ENCODE measurements around the gene EEPD1. TPM values are rescaled to one million over a fixed set of nuclear protein-coding genes. Genes with fewer than 3 reads are reported as not detected.

EEPD1 gene
- total and polyA plus RNA-seq, 2 donors (not counting 3 experiments of a cell fraction or from before 2014, with no cell fraction given), result 0.40 to 0.42 TPM

DNA sequence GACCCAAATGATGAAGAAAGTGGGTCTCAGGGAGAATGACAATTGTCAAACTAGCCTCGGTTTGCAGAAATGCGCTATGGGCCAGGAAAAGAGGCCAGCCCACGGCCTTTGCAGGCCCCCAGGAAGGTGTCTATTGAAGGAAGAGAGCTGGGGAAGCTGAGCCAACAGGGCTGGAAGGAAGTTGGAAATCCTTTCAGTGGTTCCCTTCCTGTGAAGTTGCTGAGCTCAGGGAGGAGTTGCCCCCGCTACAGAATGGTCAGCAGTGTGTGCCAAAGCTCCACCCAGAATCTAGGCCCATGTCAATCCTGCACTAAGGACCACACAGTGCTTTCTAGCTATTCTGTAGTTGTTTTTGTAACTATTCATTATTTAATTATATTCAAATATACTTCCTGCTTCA is 145.1 kb downstream of the EEPD1 start:
- ChIA-PET POLR2A (no interaction called here), CTCF (interaction anchor here (1.1 to 11.7 kb wide), 2 partner anchors 19 to 313 kb away, joined by 3 to 115 read pairs; no protein-coding TSS in a partner anchor)
- TF ChIP-seq JUN (IDR thresholded peaks at IDR 0.05; ENCODE audit: borderline replicate concordance, insufficient read depth, insufficient read length, low read depth) (no peak), GATA2 (IDR thresholded peaks at IDR 0.05; ENCODE audit: insufficient read depth, insufficient read length, low read depth, low read length) (no peak), POLR2A (IDR thresholded peaks at IDR 0.05; ENCODE audit: low read depth, low read length) (no peak)
- Histone ChIP-seq H3K9ac (replicated peaks; ENCODE audit: extremely low read depth, insufficient read depth, low read length) (no peak overlapping the region), H2AFZ (ENCODE audit: low read depth, low read length) (no peak overlapping the region), H3K4me1 (ENCODE audit: control insufficient read depth, extremely low read depth, insufficient read depth, low read length) (peaks cover 14% of the 10 kb centered on the region), H3K4me3 (replicated peaks in 1 of 3; ENCODE audit: insufficient read depth in 1 of 3, low read depth in 1 of 3, low read length in 3 of 3) (no peak overlapping the region), H3K36me3 (ENCODE audit: control insufficient read depth in 2 of 2, extremely low read depth in 1 of 2, insufficient read depth in 2 of 2, low read length in 2 of 2) (no peaks in the 10 kb centered on the region), H3K27ac (ENCODE audit: insufficient read depth, low read depth, low read length) (no peak overlapping the region), H3K27me3 (ENCODE audit: control insufficient read depth in 2 of 2, insufficient read depth in 2 of 2, low read length in 2 of 2) (no peaks in the 10 kb centered on the region), H4K20me1 (replicated peaks; ENCODE audit: control insufficient read depth, extremely low read depth, insufficient read depth, low read length) (no peaks in the 10 kb centered on the region), H3K9me1 (replicated peaks; ENCODE audit: control insufficient read depth, extremely low read depth, insufficient read depth, low read length) (no peaks in the 10 kb centered on the region), H3K79me2 (ENCODE audit: control insufficient read depth, insufficient read depth, low read length) (no peaks in the 10 kb centered on the region), H3K9me3 (replicated peaks; ENCODE audit: control insufficient read depth, insufficient read depth, low read length) (no peaks in the 10 kb centered on the region), H3K4me2 (ENCODE audit: insufficient read depth, low read length) (no peak overlapping the region)
- BruUV-seq (replicated peaks), result no TSS peak
- DNase-seq (ENCODE audit: low read depth, low spot score) (no peak), FAIRE-seq (no peak)
- intact Hi-C loops (cut with micrococcal nuclease), result loop anchor here (10.0 kb wide), 1 partner anchor 603 kb away; the partner anchor contains the start of gene HERPUD2
- dilution Hi-C loops (cut with MboI; ENCODE audit: extremely low pct_ligation_motif_present, low sequenced_read_pairs), result no loop called here

DNA sequence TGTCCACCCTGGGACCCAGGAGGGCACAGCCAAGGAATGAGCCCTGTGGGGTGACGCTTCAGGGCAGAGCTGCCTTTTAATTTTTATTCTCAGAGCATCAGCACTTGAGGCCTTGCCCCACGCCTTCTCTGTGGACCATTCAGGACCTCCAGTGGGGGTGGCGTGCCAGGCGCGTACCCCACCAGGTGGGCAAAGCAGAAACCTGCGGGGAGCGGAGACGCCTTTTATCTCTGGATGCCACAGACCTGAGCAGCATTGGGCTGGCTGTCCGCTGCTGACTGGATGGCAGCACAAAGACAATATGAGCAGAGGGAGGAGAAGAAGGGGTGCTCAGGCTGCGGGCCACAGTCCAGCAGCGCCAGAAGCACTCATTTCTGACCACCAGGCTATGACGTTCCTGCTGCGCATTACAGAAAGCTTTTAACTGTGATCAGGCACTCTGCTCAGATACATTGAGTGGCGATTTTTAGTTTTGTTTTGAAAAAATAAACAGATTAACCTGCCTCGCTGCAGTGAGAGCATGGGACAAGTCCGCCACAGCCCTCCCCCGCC is 146.2 kb downstream of the EEPD1 start:
- POLR2A ChIA-PET, result no interaction called here
- no peak overlapping the region for H3K4me2 ChIP-seq (ENCODE audit: insufficient read depth, low read length)
- CTCF ChIA-PET, result interaction anchor here (2.0 to 11.7 kb wide), 2 partner anchors 18 to 170 kb away, joined by 5 to 115 read pairs; no protein-coding TSS in a partner anchor
- H3K79me2 ChIP-seq (ENCODE audit: control insufficient read depth, insufficient read depth, low read length), result no peaks in the 10 kb centered on the region
- dilution Hi-C loops (cut with MboI; ENCODE audit: extremely low pct_ligation_motif_present, low sequenced_read_pairs), result no loop called here
- no TSS peak for BruUV-seq (replicated peaks)
- H3K36me3 ChIP-seq (ENCODE audit: control insufficient read depth in 2 of 2, extremely low read depth in 1 of 2, insufficient read depth in 2 of 2, low read length in 2 of 2), result no peaks in the 10 kb centered on the region
- no peak overlapping the region for H3K27ac ChIP-seq (ENCODE audit: insufficient read depth, low read depth, low read length)
- H3K9ac ChIP-seq (replicated peaks; ENCODE audit: extremely low read depth, insufficient read depth, low read length), result no peak overlapping the region
- no peak overlapping the region for H2AFZ ChIP-seq (ENCODE audit: low read depth, low read length)
- no peaks in the 10 kb centered on the region for H3K9me3 ChIP-seq (replicated peaks; ENCODE audit: control insufficient read depth, insufficient read depth, low read length)
- H4K20me1 ChIP-seq (replicated peaks; ENCODE audit: control insufficient read depth, extremely low read depth, insufficient read depth, low read length), result no peaks in the 10 kb centered on the region
- no peaks in the 10 kb centered on the region for H3K27me3 ChIP-seq (ENCODE audit: control insufficient read depth in 2 of 2, insufficient read depth in 2 of 2, low read length in 2 of 2)
- intact Hi-C loops (cut with micrococcal nuclease), result loop anchor here (10.0 kb wide), 1 partner anchor 604 kb away; the partner anchor contains the start of gene HERPUD2
- H3K4me1 ChIP-seq (ENCODE audit: control insufficient read depth, extremely low read depth, insufficient read depth, low read length), result peaks cover 26% of the 10 kb centered on the region
- FAIRE-seq (no peak), DNase-seq (ENCODE audit: low read depth, low spot score) (no peak)
- TF ChIP-seq, protein P1, sequence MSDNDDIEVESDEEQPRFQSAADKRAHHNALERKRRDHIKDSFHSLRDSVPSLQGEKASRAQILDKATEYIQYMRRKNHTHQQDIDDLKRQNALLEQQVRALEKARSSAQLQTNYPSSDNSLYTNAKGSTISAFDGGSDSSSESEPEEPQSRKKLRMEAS (IDR thresholded peaks at IDR 0.05; ENCODE audit: insufficient read depth, insufficient read length), result no peak
- TF ChIP-seq FOS (IDR thresholded peaks at IDR 0.05; ENCODE audit: borderline replicate concordance, insufficient read depth, low read length) (no peak), POLR2A (IDR thresholded peaks at IDR 0.05; ENCODE audit: low read depth, low read length) (no peak), POLR2AphosphoS5 (IDR thresholded peaks at IDR 0.05; ENCODE audit: insufficient read depth, low read depth, low read length) (no peak)
- TF ChIP-seq, protein P2, sequence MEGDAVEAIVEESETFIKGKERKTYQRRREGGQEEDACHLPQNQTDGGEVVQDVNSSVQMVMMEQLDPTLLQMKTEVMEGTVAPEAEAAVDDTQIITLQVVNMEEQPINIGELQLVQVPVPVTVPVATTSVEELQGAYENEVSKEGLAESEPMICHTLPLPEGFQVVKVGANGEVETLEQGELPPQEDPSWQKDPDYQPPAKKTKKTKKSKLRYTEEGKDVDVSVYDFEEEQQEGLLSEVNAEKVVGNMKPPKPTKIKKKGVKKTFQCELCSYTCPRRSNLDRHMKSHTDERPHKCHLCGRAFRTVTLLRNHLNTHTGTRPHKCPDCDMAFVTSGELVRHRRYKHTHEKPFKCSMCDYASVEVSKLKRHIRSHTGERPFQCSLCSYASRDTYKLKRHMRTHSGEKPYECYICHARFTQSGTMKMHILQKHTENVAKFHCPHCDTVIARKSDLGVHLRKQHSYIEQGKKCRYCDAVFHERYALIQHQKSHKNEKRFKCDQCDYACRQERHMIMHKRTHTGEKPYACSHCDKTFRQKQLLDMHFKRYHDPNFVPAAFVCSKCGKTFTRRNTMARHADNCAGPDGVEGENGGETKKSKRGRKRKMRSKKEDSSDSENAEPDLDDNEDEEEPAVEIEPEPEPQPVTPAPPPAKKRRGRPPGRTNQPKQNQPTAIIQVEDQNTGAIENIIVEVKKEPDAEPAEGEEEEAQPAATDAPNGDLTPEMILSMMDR (IDR thresholded peaks at IDR 0.05; ENCODE audit: extremely low read depth in 1 of 2, insufficient read depth in 1 of 2, low read depth in 1 of 2, low read length in 2 of 2), result no peak
- no peaks in the 10 kb centered on the region for H3K9me1 ChIP-seq (replicated peaks; ENCODE audit: control insufficient read depth, extremely low read depth, insufficient read depth, low read length)
- no peak overlapping the region for H3K4me3 ChIP-seq (replicated peaks in 1 of 3; ENCODE audit: insufficient read depth in 1 of 3, low read depth in 1 of 3, low read length in 3 of 3)
